AG10803 (cell line): ENCODE measurements around the gene ZSCAN10.
"Not testable (repeated sequence)": the region's sequence is repeated elsewhere in the genome, so short reads cannot be mapped to it uniquely, and the experiment has no call there.

Source experiments
- DNase-seq: peaks from one replicate; pipeline ENCODE4 v3.0.0; 2010; ENCODE audit warnings: low read depth
- H3K4me3 ChIP-seq: 2 replicates; pipeline ENCODE4 v1.5.1; 2011; ENCODE audit warnings: mild to moderate bottlenecking, low read length, control low read depth
- TF ChIP-seq, protein P1 (sequence below): conservative IDR thresholded peaks from 2 replicates; pipeline ENCODE4 v1.5.1; 2011; ENCODE audit warnings: mild to moderate bottlenecking, low read length, control low read depth, inconsistent platforms

Gene ZSCAN10

DNA sequence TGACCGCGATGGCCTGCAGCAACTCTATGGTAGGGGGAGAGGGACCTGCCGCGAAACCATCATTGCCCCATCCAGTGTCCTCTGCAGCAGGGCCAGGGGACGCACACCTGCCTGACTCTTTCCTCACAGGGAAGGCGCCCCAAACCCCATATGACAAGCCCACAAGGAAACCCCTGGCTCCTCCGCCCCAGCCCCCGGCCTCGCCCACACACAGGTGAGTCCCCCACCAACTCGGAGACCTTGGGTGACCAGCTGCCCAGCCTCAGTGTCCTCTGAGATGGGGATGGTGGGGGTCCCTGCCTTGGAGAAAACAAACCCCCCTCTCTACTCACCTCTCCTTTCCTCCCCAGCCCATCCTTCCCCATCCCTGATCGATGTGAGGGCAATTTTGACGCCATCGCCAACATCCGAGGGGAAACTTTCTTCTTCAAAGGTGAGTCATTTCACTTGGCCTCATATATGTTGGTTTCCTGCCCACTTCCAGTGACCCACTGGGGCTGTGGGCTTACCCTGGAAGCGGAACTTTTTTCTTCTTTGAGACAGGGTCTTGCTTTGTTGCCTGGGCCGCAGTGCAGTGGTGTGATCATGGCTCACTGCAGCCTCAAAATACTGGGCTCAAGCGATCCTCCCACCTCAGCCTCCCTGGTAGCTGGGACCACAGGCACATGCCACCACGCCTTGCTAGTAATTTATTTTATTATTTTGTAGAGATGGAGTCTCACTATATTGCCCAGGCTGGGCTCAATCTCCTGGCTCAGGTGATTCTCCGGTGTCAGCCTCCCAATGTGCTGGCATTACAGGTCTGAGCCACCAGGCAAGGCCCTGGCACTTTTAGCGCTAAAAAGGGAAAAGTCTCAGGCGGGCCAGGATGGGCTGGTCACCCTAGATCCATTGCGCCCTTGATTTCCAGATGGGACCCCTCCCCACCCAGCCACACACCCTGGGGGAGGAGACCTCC lies 41.6 kb downstream of the ZSCAN10 start:
- TF ChIP-seq, protein P1, sequence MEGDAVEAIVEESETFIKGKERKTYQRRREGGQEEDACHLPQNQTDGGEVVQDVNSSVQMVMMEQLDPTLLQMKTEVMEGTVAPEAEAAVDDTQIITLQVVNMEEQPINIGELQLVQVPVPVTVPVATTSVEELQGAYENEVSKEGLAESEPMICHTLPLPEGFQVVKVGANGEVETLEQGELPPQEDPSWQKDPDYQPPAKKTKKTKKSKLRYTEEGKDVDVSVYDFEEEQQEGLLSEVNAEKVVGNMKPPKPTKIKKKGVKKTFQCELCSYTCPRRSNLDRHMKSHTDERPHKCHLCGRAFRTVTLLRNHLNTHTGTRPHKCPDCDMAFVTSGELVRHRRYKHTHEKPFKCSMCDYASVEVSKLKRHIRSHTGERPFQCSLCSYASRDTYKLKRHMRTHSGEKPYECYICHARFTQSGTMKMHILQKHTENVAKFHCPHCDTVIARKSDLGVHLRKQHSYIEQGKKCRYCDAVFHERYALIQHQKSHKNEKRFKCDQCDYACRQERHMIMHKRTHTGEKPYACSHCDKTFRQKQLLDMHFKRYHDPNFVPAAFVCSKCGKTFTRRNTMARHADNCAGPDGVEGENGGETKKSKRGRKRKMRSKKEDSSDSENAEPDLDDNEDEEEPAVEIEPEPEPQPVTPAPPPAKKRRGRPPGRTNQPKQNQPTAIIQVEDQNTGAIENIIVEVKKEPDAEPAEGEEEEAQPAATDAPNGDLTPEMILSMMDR = no peak
- H3K4me3 ChIP-seq = 0 out of 2 replicates have a peak overlapping the region, but pooled peaks have one; percentile 9
- DNase-seq = no peak

DNA sequence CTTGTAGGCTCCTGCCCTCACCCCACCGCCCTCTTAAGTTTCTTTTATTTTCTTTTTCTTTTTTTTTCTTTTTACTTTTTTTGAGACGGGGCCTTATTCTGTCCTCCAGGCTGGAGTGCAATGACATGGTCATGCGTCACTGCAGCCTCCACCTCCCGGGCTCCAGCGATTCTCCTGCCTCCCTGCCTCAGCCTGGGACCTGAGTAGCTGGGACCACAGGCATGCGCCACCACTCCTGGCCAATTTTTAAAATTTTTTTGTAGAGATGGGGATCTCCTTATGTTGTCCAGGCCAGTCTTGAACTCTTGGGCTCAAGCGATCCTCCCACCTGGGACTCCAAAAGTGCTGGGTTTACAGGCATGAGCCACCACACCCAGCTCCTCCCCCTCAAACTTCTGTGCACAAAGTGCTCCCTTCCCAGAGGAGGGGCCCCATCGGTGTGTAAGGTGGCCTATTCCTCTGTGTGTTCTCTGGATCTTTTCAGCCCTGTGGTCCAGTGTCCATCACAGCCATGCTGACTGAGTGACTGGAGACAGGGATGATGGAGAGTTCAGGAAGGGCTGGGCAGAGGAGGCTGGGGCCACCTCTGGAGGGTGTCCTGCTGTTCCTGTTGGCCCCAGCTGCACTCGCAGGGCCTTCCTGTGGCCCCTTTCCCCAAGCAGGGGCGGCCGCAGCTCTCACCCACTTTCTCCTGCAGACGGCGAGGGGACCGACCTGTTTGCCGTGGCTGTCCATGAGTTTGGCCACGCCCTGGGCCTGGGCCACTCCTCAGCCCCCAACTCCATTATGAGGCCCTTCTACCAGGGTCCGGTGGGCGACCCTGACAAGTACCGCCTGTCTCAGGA lies 42.5 kb downstream of the ZSCAN10 start:
- TF ChIP-seq, protein P1 = no peak
- no peak overlapping the region for H3K4me3 ChIP-seq
- DNase-seq = no peak

DNA sequence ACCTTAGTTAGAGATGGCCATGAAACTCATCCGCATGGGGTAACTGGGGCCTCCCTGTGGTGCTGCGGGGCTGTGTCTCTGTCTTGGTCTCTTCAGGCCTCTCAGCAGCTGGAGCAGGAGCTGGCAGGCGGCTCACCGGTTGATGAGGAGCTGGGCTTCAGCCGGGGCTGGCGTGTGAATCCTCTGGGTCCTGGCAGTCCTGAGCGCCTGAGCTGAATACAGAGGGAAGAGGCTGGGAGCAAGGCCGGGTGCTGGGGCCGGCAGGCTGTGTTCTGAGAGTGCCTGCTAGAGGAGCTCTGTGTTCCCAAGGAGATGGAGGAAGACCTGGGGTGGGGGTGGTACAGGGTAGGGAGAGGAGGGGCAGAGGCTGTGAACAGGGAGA lies 43.4 kb downstream of the ZSCAN10 start:
- not testable (repeated sequence) for DNase-seq

DNA sequence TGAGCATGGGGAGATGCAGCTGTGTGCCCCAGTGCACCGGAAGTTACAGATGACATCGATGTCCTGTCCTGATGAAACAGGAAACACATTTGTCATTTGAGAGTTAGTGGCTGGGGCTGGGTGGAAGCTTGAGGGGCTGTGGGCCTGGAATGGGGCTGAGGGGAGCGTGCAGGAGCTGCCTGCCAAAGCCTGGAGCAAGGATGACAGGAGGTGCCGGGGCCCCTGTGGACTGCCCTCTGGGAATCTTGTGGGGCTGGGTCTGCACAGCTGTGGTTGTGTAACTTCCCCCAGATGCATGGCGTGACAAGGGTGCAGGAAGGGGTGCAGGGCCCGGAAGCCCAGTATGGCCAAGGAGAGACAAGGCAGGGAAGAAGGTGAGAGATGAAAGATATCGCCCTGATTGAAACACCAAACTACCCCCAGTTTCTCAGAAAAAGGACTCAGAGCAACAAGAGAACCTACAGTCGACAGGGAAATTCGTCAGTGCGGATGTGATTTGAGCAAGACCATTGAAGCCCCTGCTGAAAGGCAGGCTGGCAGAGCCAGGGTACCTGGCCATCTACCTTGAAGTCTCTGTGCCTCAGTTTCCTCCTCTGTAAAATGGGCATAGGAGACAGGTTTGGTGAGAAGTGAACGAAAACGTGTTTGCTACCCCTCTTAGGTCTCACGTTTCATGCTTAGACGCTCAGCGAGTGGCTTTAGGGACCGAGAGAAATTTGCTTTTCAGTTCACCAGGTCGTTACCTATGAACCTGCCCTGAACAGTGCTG lies 43.9 kb downstream of the ZSCAN10 start:
- no peak overlapping the region for H3K4me3 ChIP-seq
- DNase-seq = no peak
- TF ChIP-seq, protein P1 = no peak

More for the DNA sequence above, 43.4 kb downstream of the ZSCAN10 start:
- H3K4me3 ChIP-seq = not testable (repeated sequence)

DNA sequence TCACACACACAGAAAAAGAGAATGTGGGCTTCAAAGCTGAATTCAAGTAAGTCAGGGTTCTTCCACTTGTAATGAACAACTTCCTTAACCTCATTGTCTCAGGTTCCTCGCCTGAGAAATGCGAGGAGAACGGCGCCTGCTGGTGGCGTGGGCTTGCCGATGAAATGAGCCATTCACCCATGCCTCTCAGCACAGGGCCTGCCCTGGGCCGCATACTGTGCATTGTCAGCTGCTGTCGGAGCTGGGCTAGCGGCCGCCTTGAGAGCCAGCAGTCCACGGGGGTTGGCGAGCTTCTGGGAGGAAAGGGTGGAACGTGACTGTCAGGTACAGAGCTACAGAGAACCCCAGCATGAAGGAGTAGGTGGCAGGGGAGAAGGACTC lies 45.8 kb downstream of the ZSCAN10 start:
- not testable (repeated sequence) for DNase-seq, H3K4me3 ChIP-seq

DNA sequence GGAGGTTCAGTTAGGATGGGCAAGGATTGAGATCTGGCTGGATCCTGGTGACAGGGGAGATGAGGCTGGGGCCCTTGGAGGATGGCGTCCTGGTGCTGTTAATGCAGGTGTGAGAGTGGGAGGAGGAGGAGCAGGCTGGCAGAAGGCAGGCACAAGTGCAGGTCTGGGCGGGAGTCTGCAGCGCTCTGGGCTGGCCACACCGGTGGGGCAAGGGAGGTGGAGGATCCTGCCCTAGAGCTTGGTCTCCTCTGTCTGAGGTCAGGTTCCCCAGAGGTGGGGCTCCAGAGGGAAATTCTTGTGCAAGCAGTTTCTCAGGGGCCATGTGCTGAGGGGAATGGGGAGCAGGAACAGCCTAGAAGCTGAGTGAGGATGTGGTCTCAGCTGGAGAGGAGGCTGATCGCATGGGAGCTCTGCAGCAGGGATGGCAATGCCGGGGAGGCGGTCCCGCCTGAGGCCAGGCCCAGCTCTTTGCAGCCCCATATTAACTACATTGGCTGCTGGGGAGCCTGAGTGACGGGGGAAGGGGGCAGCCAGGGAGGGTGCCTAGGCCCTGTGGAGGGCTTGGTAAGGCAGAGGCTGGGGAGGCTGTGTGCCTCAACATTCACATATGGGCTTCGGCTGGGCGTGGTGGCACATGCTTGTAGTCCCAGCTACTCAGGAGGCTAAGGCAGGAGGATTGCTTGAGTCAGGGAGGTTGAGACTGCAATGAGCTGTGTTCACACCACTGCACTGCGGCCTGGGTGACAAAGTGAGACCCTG lies 46.3 kb downstream of the ZSCAN10 start:
- H3K4me3 ChIP-seq, DNase-seq: not testable (repeated sequence)

DNA sequence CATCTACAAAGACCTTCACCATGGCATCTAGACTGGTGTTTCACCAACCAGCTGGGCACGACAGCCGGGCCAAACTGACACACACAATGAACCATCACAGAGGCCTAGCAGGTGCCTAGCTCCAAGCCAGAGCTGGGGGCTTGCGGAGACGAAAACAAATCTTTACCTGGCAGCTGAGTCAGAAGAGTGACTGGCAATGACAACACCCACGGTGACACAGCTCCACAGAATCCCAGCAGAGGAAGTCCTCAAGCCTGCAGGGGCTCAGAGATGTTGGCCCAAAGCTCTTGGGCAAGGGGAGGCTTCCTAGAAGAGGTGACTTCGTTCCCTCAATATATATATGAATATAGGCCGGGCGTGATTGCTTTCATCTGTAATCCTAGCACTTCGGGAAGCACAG lies 47.6 kb downstream of the ZSCAN10 start:
- TF ChIP-seq, protein P1 = no peak
- no peak overlapping the region for H3K4me3 ChIP-seq
- DNase-seq = no peak

DNA sequence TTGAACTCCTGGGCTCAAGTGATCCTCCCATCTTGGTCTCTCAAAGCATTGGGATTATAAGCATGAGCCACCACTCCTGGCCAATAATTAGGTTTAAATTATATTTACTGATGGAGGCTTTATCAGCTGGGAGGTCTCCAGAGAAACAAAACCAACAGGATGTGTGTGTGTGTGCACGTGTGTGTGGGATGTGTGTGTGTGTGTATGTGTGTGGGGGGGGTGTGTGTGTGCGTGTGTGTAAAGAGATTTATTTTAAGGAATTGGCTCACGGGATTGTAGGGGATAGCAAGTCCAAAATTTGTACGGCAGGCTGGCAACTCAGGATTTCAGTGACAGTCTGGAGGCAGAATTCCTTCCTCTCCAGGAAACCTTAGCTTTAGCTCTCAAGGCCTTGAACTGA lies 48.1 kb downstream of the ZSCAN10 start:
- no peak for DNase-seq
- TF ChIP-seq, protein P1 = no peak
- H3K4me3 ChIP-seq = no peak overlapping the region
